GM12878 (cell line): ENCODE data around the gene EGFR. TPM values are rescaled to one million over a fixed set of nuclear protein-coding genes. Genes with fewer than 3 reads are reported as not detected.

Source experiments
- ASH2L ChIP-seq: fragments of 300-600, 200-600 bp; sonication (generic); IDR thresholded peaks from 2 replicates; pipeline ENCODE4 v1.6.1; 2017; ENCODE audit warnings: low read depth, mild to moderate bottlenecking, borderline replicate concordance
- BACH1 ChIP-seq: fragments of 450-650 bp; IDR thresholded peaks from 2 replicates; pipeline ENCODE4 v1.6.1; 2017; ENCODE audit warnings: mild to moderate bottlenecking, borderline replicate concordance
- DPF2 ChIP-seq: fragments of 450-650 bp; IDR thresholded peaks from 2 replicates; pipeline ENCODE4 v1.6.1; 2017; ENCODE audit warnings: mild to moderate bottlenecking
- ESRRA ChIP-seq: IDR thresholded peaks from 2 replicates; pipeline ENCODE4 v1.6.1; 2012; ENCODE audit warnings: mild to moderate bottlenecking, low read length, improper control_type of control experiment
- EZH2 ChIP-seq: IDR thresholded peaks from 2 replicates; pipeline ENCODE4 v1.6.1; 2012; ENCODE audit warnings: low read depth, mild to moderate bottlenecking, control low read depth, inconsistent platforms, low read length, borderline replicate concordance; ENCODE audit not compliant: control insufficient read depth
- GATAD2B ChIP-seq: fragments of 450-650 bp; conservative IDR thresholded peaks from 2 replicates; pipeline ENCODE4 v1.6.1; 2017; ENCODE audit warnings: low read depth, mild to moderate bottlenecking, moderate library complexity
- IRF4 ChIP-seq: IDR thresholded peaks from 2 replicates; pipeline ENCODE4 v1.6.1; 2011; ENCODE audit warnings: low read depth, low read length
- MLLT1 ChIP-seq: fragments of 450-650 bp; IDR thresholded peaks from 2 replicates; pipeline ENCODE4 v1.6.1; 2016; ENCODE audit warnings: mild to moderate bottlenecking
- MYC ChIP-seq: IDR thresholded peaks from 2 replicates; pipeline ENCODE4 v1.6.1; 2011; ENCODE audit warnings: mild to moderate bottlenecking, low read length, moderate library complexity, inconsistent platforms; ENCODE audit not compliant: insufficient read depth, insufficient replicate concordance, insufficient read length, severe bottlenecking
- NFYB ChIP-seq: IDR thresholded peaks from 2 replicates; pipeline ENCODE4 v1.6.1; 2011; ENCODE audit warnings: low read depth, mild to moderate bottlenecking, low read length, improper control_type of control experiment, moderate library complexity; ENCODE audit not compliant: insufficient read depth
- NR2F1 ChIP-seq: fragments of 450-650 bp; conservative IDR thresholded peaks from 2 replicates; pipeline ENCODE4 v1.6.1; 2017; ENCODE audit warnings: mild to moderate bottlenecking
- NRF1 ChIP-seq: conservative IDR thresholded peaks from 2 replicates; pipeline ENCODE4 v1.6.1; 2011; ENCODE audit warnings: mild to moderate bottlenecking, low read depth, low read length, improper control_type of control experiment
- RAD51 ChIP-seq: fragments of 450-650 bp; IDR thresholded peaks from 2 replicates; pipeline ENCODE4 v1.6.1; 2016; ENCODE audit warnings: moderate library complexity, mild to moderate bottlenecking, inconsistent platforms
- RCOR1 ChIP-seq: conservative IDR thresholded peaks from 2 replicates; pipeline ENCODE4 v1.6.1; 2012; ENCODE audit warnings: low read depth, low read length, improper control_type of control experiment
- RELA ChIP-seq: fragments of 450-650 bp; IDR thresholded peaks from 2 replicates; pipeline ENCODE4 v1.8.0; 2014; ENCODE audit warnings: borderline replicate concordance; ENCODE audit not compliant: partially characterized antibody
- SMAD1 ChIP-seq: fragments of 450-650 bp; IDR thresholded peaks from 2 replicates; pipeline ENCODE4 v1.6.1; 2018; ENCODE audit warnings: mild to moderate bottlenecking, low read depth; ENCODE audit not compliant: partially characterized antibody
- ZNF622 ChIP-seq: fragments of 450-650 bp; IDR thresholded peaks from 2 replicates; pipeline ENCODE4 v1.6.1; 2017; ENCODE audit warnings: mild to moderate bottlenecking, inconsistent platforms
- polyA plus RNA-seq, 11 experiments: library from polyadenylated mRNA; depleted of rRNA in 4 of 11; unstranded in 6 of 11; stranded (reverse) in 5 of 11; fragments of >200 nt; fragmentation: Nextera tagmentation in 4 of 11; fragmentation: Illumina TruSeq in 1 of 11; extraction: Ambion mirVana in 4 of 11; extraction: Trizol in 1 of 11; gene quantifications; 1 replicate in 1 of 11; 2 replicates in 10 of 11; pipeline versions ENCODE4 v1.2.1 to v1.2.3, GENCODE V29; 2011 to 2016; ENCODE audit warnings: inconsistent platforms in 2 of 11, missing spikeins in 2 of 11, low read depth in 1 of 11
- total RNA-seq, 4 experiments: library from RNA; depleted of rRNA in 3 of 4; stranded (reverse); fragments of >200 nt in 3 of 4; fragmentation: Illumina TruSeq in 1 of 4; extraction: Trizol in 1 of 4; gene quantifications; 2 replicates each; pipeline versions ENCODE4 v1.2.1 to v1.2.3, GENCODE V29; 2013 to 2021
- TF ChIP-seq, protein P1 (sequence below): IDR thresholded peaks from 2 replicates; pipeline ENCODE4 v1.6.1; 2012; ENCODE audit warnings: low read depth, low read length, improper control_type of control experiment
- TF ChIP-seq, protein P2 (sequence below): fragments of 150-350 bp; IDR thresholded peaks from 2 replicates; pipeline ENCODE4 v1.6.1; 2016; ENCODE audit warnings: low read depth, low read length
- TF ChIP-seq, protein P3 (sequence below): fragments of 450-650 bp; IDR thresholded peaks from 2 replicates; pipeline ENCODE4 v1.6.1; 2016; ENCODE audit warnings: mild to moderate bottlenecking
- TF ChIP-seq, protein P4 (sequence below): fragments of 450-650 bp; formaldehyde crosslinking; IDR thresholded peaks from 2 replicates; pipeline ENCODE4 v1.4.0; 2022; ENCODE audit warnings: mild to moderate bottlenecking, moderate library complexity

EGFR gene
- total and polyA plus RNA-seq, 10 of the 15 experiments (the other 5 are each of a cell fraction or from before 2014, with no cell fraction given): 0.01 to 0.31 TPM; not detected in 8

- TF ChIP-seq NRF1 (no peak), MYC (no peak), BACH1 (peak; percentile 44; the same call in 1 of the 2 replicates), NR2F1 (no peak), RCOR1 (no peak), IRF4 (peak; percentile 83), ZNF622 (no peak), MLLT1 (peak; percentile 49; the same call in 1 of the 2 replicates), ESRRA (no peak), ASH2L (no peak), NFYB (no peak), SMAD1 (no peak), RELA (peak; percentile 88), EZH2 (no peak), GATAD2B (no peak), DPF2 (peak; percentile 72), RAD51 (peak; percentile 56; the same call in 1 of the 2 replicates)
- TF ChIP-seq, protein P1, sequence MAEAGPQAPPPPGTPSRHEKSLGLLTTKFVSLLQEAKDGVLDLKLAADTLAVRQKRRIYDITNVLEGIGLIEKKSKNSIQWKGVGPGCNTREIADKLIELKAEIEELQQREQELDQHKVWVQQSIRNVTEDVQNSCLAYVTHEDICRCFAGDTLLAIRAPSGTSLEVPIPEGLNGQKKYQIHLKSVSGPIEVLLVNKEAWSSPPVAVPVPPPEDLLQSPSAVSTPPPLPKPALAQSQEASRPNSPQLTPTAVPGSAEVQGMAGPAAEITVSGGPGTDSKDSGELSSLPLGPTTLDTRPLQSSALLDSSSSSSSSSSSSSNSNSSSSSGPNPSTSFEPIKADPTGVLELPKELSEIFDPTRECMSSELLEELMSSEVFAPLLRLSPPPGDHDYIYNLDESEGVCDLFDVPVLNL: no peak
- TF ChIP-seq, protein P2, sequence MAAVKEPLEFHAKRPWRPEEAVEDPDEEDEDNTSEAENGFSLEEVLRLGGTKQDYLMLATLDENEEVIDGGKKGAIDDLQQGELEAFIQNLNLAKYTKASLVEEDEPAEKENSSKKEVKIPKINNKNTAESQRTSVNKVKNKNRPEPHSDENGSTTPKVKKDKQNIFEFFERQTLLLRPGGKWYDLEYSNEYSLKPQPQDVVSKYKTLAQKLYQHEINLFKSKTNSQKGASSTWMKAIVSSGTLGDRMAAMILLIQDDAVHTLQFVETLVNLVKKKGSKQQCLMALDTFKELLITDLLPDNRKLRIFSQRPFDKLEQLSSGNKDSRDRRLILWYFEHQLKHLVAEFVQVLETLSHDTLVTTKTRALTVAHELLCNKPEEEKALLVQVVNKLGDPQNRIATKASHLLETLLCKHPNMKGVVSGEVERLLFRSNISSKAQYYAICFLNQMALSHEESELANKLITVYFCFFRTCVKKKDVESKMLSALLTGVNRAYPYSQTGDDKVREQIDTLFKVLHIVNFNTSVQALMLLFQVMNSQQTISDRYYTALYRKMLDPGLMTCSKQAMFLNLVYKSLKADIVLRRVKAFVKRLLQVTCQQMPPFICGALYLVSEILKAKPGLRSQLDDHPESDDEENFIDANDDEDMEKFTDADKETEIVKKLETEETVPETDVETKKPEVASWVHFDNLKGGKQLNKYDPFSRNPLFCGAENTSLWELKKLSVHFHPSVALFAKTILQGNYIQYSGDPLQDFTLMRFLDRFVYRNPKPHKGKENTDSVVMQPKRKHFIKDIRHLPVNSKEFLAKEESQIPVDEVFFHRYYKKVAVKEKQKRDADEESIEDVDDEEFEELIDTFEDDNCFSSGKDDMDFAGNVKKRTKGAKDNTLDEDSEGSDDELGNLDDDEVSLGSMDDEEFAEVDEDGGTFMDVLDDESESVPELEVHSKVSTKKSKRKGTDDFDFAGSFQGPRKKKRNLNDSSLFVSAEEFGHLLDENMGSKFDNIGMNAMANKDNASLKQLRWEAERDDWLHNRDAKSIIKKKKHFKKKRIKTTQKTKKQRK: no peak
- TF ChIP-seq, protein P3, sequence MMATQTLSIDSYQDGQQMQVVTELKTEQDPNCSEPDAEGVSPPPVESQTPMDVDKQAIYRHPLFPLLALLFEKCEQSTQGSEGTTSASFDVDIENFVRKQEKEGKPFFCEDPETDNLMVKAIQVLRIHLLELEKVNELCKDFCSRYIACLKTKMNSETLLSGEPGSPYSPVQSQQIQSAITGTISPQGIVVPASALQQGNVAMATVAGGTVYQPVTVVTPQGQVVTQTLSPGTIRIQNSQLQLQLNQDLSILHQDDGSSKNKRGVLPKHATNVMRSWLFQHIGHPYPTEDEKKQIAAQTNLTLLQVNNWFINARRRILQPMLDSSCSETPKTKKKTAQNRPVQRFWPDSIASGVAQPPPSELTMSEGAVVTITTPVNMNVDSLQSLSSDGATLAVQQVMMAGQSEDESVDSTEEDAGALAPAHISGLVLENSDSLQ: no peak
- TF ChIP-seq, protein P4, sequence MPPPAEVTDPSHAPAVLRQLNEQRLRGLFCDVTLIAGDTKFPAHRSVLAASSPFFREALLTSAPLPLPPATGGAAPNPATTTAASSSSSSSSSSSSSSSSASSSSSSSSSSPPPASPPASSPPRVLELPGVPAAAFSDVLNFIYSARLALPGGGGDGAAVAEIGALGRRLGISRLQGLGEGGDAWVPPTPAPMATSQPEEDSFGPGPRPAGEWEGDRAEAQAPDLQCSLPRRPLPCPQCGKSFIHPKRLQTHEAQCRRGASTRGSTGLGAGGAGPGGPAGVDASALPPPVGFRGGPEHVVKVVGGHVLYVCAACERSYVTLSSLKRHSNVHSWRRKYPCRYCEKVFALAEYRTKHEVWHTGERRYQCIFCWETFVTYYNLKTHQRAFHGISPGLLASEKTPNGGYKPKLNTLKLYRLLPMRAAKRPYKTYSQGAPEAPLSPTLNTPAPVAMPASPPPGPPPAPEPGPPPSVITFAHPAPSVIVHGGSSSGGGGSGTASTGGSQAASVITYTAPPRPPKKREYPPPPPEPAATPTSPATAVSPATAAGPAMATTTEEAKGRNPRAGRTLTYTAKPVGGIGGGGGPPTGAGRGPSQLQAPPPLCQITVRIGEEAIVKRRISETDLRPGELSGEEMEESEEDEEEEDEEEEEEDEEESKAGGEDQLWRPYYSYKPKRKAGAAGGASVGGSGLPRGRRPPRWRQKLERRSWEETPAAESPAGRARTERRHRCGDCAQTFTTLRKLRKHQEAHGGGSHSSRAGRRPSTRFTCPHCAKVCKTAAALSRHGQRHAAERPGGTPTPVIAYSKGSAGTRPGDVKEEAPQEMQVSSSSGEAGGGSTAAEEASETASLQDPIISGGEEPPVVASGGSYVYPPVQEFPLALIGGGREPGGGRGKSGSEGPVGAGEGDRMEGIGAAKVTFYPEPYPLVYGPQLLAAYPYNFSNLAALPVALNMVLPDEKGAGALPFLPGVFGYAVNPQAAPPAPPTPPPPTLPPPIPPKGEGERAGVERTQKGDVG (CRISPR knock-in tag): no peak
These were observed 54.3 kb downstream of the EGFR start (continued) for GRCh38 chr7:55073051-55073511.
